Astrocyte (in vitro differentiated cells and primary cell): ENCODE results near the gene CD160.
"Not testable (repeated sequence)": the region's sequence is repeated elsewhere in the genome, so short reads cannot be mapped to it uniquely, and the experiment has no call there.

Source experiments
- EZH2 ChIP-seq: IDR thresholded peaks from 2 replicates; pipeline ENCODE4 v1.6.1; 2012; ENCODE audit warnings: mild to moderate bottlenecking, low read length, inconsistent platforms; ENCODE audit not compliant: insufficient read depth
- TF ChIP-seq, protein P1 (sequence below): IDR thresholded peaks from 2 replicates; pipeline ENCODE4 v1.5.1; 2011; ENCODE audit warnings: low read depth, mild to moderate bottlenecking, inconsistent platforms, low read length, moderate library complexity; ENCODE audit not compliant: insufficient read depth

DNA sequence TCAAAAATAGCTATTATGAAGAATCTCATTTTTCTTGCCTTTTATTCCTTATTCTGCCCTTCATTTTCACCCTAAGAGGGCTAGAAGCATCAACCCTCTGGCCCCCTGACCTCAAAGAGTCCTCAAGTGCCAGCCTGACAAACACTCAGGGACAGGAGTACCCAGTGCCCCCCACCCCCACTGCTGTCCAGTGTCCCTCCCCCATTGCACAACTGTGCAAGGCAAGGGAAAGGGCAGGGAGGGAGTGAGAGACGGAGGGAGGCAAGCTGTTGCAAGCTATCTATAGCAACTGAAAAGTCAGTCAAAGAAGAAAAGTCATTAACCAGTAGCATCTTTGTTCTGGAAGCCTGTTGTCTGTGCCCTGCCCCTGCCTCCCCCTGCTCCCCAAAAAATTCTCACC, 33.2 kb upstream of the CD160 start:
- not testable (repeated sequence) for TF ChIP-seq EZH2
- TF ChIP-seq, protein P1, sequence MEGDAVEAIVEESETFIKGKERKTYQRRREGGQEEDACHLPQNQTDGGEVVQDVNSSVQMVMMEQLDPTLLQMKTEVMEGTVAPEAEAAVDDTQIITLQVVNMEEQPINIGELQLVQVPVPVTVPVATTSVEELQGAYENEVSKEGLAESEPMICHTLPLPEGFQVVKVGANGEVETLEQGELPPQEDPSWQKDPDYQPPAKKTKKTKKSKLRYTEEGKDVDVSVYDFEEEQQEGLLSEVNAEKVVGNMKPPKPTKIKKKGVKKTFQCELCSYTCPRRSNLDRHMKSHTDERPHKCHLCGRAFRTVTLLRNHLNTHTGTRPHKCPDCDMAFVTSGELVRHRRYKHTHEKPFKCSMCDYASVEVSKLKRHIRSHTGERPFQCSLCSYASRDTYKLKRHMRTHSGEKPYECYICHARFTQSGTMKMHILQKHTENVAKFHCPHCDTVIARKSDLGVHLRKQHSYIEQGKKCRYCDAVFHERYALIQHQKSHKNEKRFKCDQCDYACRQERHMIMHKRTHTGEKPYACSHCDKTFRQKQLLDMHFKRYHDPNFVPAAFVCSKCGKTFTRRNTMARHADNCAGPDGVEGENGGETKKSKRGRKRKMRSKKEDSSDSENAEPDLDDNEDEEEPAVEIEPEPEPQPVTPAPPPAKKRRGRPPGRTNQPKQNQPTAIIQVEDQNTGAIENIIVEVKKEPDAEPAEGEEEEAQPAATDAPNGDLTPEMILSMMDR: not testable (repeated sequence)
